Liver (tissue), 9 donors: ENCODE results near the gene AIP. TPM values are rescaled to one million over a fixed set of nuclear protein-coding genes. Genes with fewer than 3 reads are reported as not detected.
"Not testable (repeated sequence)": the region's sequence is repeated elsewhere in the genome, so short reads cannot be mapped to it uniquely, and the experiment has no call there.

Source experiments
- DNase-seq: peaks from one replicate; pipeline ENCODE4 v3.0.0-alpha.2; 2017; ENCODE audit warnings: low spot score
- H3K27ac ChIP-seq, 2 donors: one replicate each; pipeline ENCODE4 v1.7.0; 2013; ENCODE audit warnings: inconsistent platforms in 2 of 2, low read length in 2 of 2, control low read depth in 1 of 2, low read depth in 1 of 2, mild to moderate bottlenecking in 1 of 2
- H3K27me3 ChIP-seq, 4 donors: one replicate each; pipeline versions ENCODE4 v1.6.1 to v1.7.0; 2013; ENCODE audit warnings: low read length in 3 of 4, inconsistent platforms in 1 of 4, mild to moderate bottlenecking in 1 of 4, moderate library complexity in 1 of 4; ENCODE audit not compliant: control insufficient read depth in 4 of 4, insufficient read depth in 4 of 4
- H3K36me3 ChIP-seq, 4 donors: one replicate each; pipeline versions ENCODE4 v1.6.1 to v1.7.0; 2013; ENCODE audit warnings: low read length in 3 of 4, mild to moderate bottlenecking in 3 of 4, low read depth in 1 of 4, moderate library complexity in 1 of 4; ENCODE audit not compliant: control insufficient read depth in 4 of 4, insufficient read depth in 3 of 4
- H3K4me1 ChIP-seq, 4 donors: one replicate each; pipeline versions ENCODE4 v1.6.1 to v1.7.0; 2013; ENCODE audit warnings: low read length in 3 of 4, mild to moderate bottlenecking in 3 of 4, moderate library complexity in 1 of 4; ENCODE audit not compliant: control insufficient read depth in 4 of 4, insufficient read depth in 4 of 4
- H3K4me3 ChIP-seq, 3 donors: one replicate each; pipeline versions ENCODE4 v1.6.1 to v1.7.0; 2013; ENCODE audit warnings: low read length in 3 of 3, control low read depth in 1 of 3, low read depth in 1 of 3, mild to moderate bottlenecking in 1 of 3
- H3K9ac ChIP-seq, 2 donors: one replicate each; pipeline ENCODE4 v1.7.0; 2013; ENCODE audit warnings: low read length in 2 of 2, mild to moderate bottlenecking in 2 of 2, moderate library complexity in 2 of 2, control low read depth in 1 of 2, low read depth in 1 of 2
- H3K9me3 ChIP-seq, 4 donors: one replicate each; pipeline versions ENCODE4 v1.6.1 to v1.7.0; 2013; ENCODE audit warnings: low read length in 3 of 4; ENCODE audit not compliant: control insufficient read depth in 4 of 4
- ATF3 ChIP-seq: IDR thresholded peaks from 2 replicates; pipeline ENCODE4 v1.6.1; 2016; ENCODE audit warnings: antibody characterized with exemption
- CTCF ChIP-seq: fragments of 150-350 bp; IDR thresholded peaks from 2 replicates; pipeline ENCODE4 v1.5.1; 2017; ENCODE audit warnings: improper control_type of control experiment, low read depth, low read length; ENCODE audit not compliant: missing input control
- EGR1 ChIP-seq, 2 donors: IDR thresholded peaks; 2 replicates each; pipeline ENCODE4 v1.6.1; 2016 to 2018; ENCODE audit warnings: antibody characterized with exemption in 2 of 2, low read depth in 2 of 2
- FOXA1 ChIP-seq: IDR thresholded peaks from 2 replicates; pipeline ENCODE4 v1.6.1; 2016; ENCODE audit warnings: antibody characterized with exemption
- FOXA2 ChIP-seq: IDR thresholded peaks from 2 replicates; pipeline ENCODE4 v1.6.1; 2016; ENCODE audit warnings: antibody characterized with exemption
- GABPA ChIP-seq, 2 donors: IDR thresholded peaks in 1 of 2; conservative IDR thresholded peaks in 1 of 2; 2 replicates each; pipeline ENCODE4 v1.6.1; 2016; ENCODE audit warnings: antibody characterized with exemption in 2 of 2, mild to moderate bottlenecking in 1 of 2, moderate library complexity in 1 of 2
- HNF4A ChIP-seq, 2 donors: conservative IDR thresholded peaks; 2 replicates each; pipeline ENCODE4 v1.6.1; 2016; ENCODE audit warnings: antibody characterized with exemption in 2 of 2, mild to moderate bottlenecking in 2 of 2
- HNF4G ChIP-seq: IDR thresholded peaks from 2 replicates; pipeline ENCODE4 v1.6.1; 2016; ENCODE audit warnings: antibody characterized with exemption
- JUND ChIP-seq, 2 donors: IDR thresholded peaks; 2 replicates each; pipeline ENCODE4 v1.6.1; 2016; ENCODE audit warnings: antibody characterized with exemption in 2 of 2
- MAX ChIP-seq: IDR thresholded peaks from 2 replicates; pipeline ENCODE4 v1.6.1; 2016; ENCODE audit warnings: antibody characterized with exemption
- NR2F2 ChIP-seq: IDR thresholded peaks from 2 replicates; pipeline ENCODE4 v1.6.1; 2016; ENCODE audit warnings: antibody characterized with exemption
- RAD21 ChIP-seq, 2 donors: IDR thresholded peaks; 2 replicates each; pipeline ENCODE4 v1.6.1; 2016; ENCODE audit warnings: antibody characterized with exemption in 2 of 2, mild to moderate bottlenecking in 2 of 2
- REST ChIP-seq: IDR thresholded peaks from 2 replicates; pipeline ENCODE4 v1.6.1; 2016; ENCODE audit warnings: antibody characterized with exemption, mild to moderate bottlenecking
- RXRA ChIP-seq, 2 donors: IDR thresholded peaks; 2 replicates each; pipeline ENCODE4 v1.6.1; 2017 to 2018; ENCODE audit warnings: antibody characterized with exemption in 2 of 2, mild to moderate bottlenecking in 1 of 2
- SP1 ChIP-seq: IDR thresholded peaks from 2 replicates; pipeline ENCODE4 v1.6.1; 2018; ENCODE audit warnings: antibody characterized with exemption, mild to moderate bottlenecking
- TAF1 ChIP-seq: conservative IDR thresholded peaks from 2 replicates; pipeline ENCODE4 v1.6.1; 2016; ENCODE audit warnings: antibody characterized with exemption, mild to moderate bottlenecking
- YY1 ChIP-seq: IDR thresholded peaks from 2 replicates; pipeline ENCODE4 v1.6.1; 2016; ENCODE audit warnings: antibody characterized with exemption, mild to moderate bottlenecking
- ZBTB33 ChIP-seq: IDR thresholded peaks from 2 replicates; pipeline ENCODE4 v1.6.1; 2016; ENCODE audit warnings: antibody characterized with exemption
- WGBS: extraction: QIAGEN DNeasy Blood & Tissue Kit; methylation state at CpG from one replicate; pipeline ENCODE4 v1.1.7; 2013; 5-methylcytosine and 5-hydroxymethylcytosine counted together
- polyA plus RNA-seq, 2 donors: library from polyadenylated mRNA; stranded (reverse) in 1 of 2; unstranded in 1 of 2; fragments of 200-250 nt in 1 of 2; fragments of >200 nt in 1 of 2; fragmentation: Nextera tagmentation in 1 of 2; extraction: Ambion mirVana in 1 of 2; gene quantifications; one replicate each; pipeline versions ENCODE4 v1.2.1 to v1.2.3, GENCODE V29; 2013 to 2015
- total RNA-seq, 2 donors: library from RNA; depleted of rRNA; stranded (reverse); fragments of >200 nt; gene quantifications; one replicate each; pipeline ENCODE4 v1.2.3, GENCODE V29; 2014
- donor health status: healthy.
- donor health status: healthy.
- donor health status: healthy.
- donor health status: healthy.
- donor health status: healthy.

Gene AIP
- total and polyA plus RNA-seq, 4 donors = 17.6 to 28.2 (median 23.1) TPM

GRCh38 chr11:67508486-67509121 is 25.8 kb downstream of the AIP start:
- TF ChIP-seq SP1 (peak; percentile 37), YY1 (peak; percentile 23), TAF1 (no peak), HNF4G (no peak), FOXA1 (peak; percentile 3), ATF3 (peak; percentile 28), CTCF (no peak), RXRA (IDR thresholded peaks at IDR 0.05) (peak in 1 of 2 donors; percentile 34)
- peak; percentile 97 for DNase-seq
- Histone ChIP-seq H3K27ac (peak overlapping the region; percentile 96 to 100), H3K36me3 (no peaks in the 10 kb centered on the region), H3K4me1 (peaks cover 8 to 43% (median 26%) of the 10 kb centered on the region in 4 donors), H3K4me3 (peak overlapping the region; percentile 41 to 80 (median 43)), H3K9me3 (no peaks in the 10 kb centered on the region), H3K27me3 (no peaks in the 10 kb centered on the region), H3K9ac (peak overlapping the region; percentile 26 to 92)
- WGBS = 1% methylated on average over 57 of the region's 57 CpGs

GRCh38 chr11:67510023-67510345 is 27.2 kb downstream of the AIP start:
- no peaks in the 10 kb centered on the region for H3K36me3 ChIP-seq
- peaks cover 3 to 30% (median 22%) of the 10 kb centered on the region in 4 donors for H3K4me1 ChIP-seq
- no peaks in the 10 kb centered on the region for H3K9me3 ChIP-seq
- TF ChIP-seq RAD21 (IDR thresholded peaks at IDR 0.05) (no peak), FOXA1 (no peak), SP1 (no peak), RXRA (IDR thresholded peaks at IDR 0.05) (no peak), TAF1 (no peak), CTCF (no peak), FOXA2 (no peak), REST (no peak), JUND (IDR thresholded peaks at IDR 0.05) (no peak), HNF4G (no peak), MAX (no peak), ZBTB33 (no peak), YY1 (no peak), HNF4A (conservative IDR thresholded peaks at IDR 0.05) (no peak), EGR1 (IDR thresholded peaks at IDR 0.05; ENCODE audit: low read depth in 2 of 2) (no peak), NR2F2 (no peak), ATF3 (no peak), GABPA (IDR thresholded peaks at IDR 0.05 in 1 of 2, conservative IDR thresholded peaks at IDR 0.05 in 1 of 2) (no peak)
- no peaks in the 10 kb centered on the region for H3K27me3 ChIP-seq
- H3K9ac ChIP-seq = no peak overlapping the region
- WGBS = 55% methylated on average over 3 of the region's 3 CpGs
- DNase-seq = no peak
- H3K27ac ChIP-seq = no peak overlapping the region
- no peak overlapping the region for H3K4me3 ChIP-seq

GRCh38 chr11:67511558-67511957 is 28.7 kb downstream of the AIP start:
- peaks cover 0 to 19% (median 13%) of the 10 kb centered on the region in 4 donors for H3K4me1 ChIP-seq
- not testable (repeated sequence) for H3K9me3 ChIP-seq, H3K27ac ChIP-seq, DNase-seq, H3K36me3 ChIP-seq, H3K27me3 ChIP-seq, H3K4me3 ChIP-seq, H3K9ac ChIP-seq
- WGBS = 93% methylated on average over 4 of the region's 4 CpGs
